IMR-90 (cell line): Measurements from ENCODE around the gene TPM3. TPM values are rescaled to one million over a fixed set of nuclear protein-coding genes. Genes with fewer than 3 reads are reported as not detected.
A peak's percentile ranks its signal among the peaks of the same experiment; 100 is the strongest.

Experiments
- ATAC-seq: fragments of 200-7000 bp; cut with Tn5 transposase; 2 replicates; pipeline ENCODE4 v1.9.1; 2020; ENCODE audit warnings: low read depth, mild to moderate bottlenecking, moderate library complexity
- BruUV-seq: library from RNA; stranded (reverse); fragments of 400-500 nt; replicated peaks from 2 replicates; lab custom pipeline; 2021; lab: Mats Ljungman, UMichigan
- CTCF ChIA-PET: fragments of 300-600 bp; formaldehyde crosslinking; extraction: SDS; loops from one replicate; lab custom pipeline; 2021; ENCODE audit warnings: antibody characterized with exemption; lab: Yijun Ruan, JAX
- POLR2A ChIA-PET: fragments of 300-600 bp; sonication (Branson Sonifier 250); formaldehyde crosslinking; loops from one replicate; lab custom pipeline; 2022; ENCODE audit warnings: antibody characterized with exemption; ENCODE audit not compliant: unreplicated experiment; lab: Charles Lee
- DNase-seq: peaks from one replicate; pipeline ENCODE4 v3.0.0; 2013
- H2AFZ ChIP-seq: replicated peaks from 2 replicates; pipeline ENCODE3; 2013; ENCODE audit warnings: low read length, mild to moderate bottlenecking; ENCODE audit not compliant: poor library complexity
- H2AK5ac ChIP-seq: 2 replicates; pipeline ENCODE4 v1.6.1; 2013; ENCODE audit warnings: low read depth, low read length, inconsistent platforms
- H2AK9ac ChIP-seq: replicated peaks from 2 replicates; pipeline ENCODE3; 2013; ENCODE audit warnings: mild to moderate bottlenecking, low read depth, low read length, moderate library complexity; ENCODE audit not compliant: poor library complexity
- H2BK120ac ChIP-seq: 2 replicates; pipeline ENCODE4 v1.6.1; 2013; ENCODE audit warnings: low read depth, low read length, inconsistent platforms
- H2BK15ac ChIP-seq: 3 replicates; pipeline ENCODE4 v1.6.1; 2013; ENCODE audit warnings: low read depth, low read length, inconsistent platforms
- H2BK20ac ChIP-seq: 2 replicates; pipeline ENCODE4 v1.6.1; 2013; ENCODE audit warnings: low read depth, mild to moderate bottlenecking, inconsistent platforms, low read length, moderate library complexity
- H2BK5ac ChIP-seq: 2 replicates; pipeline ENCODE4 v1.6.1; 2013; ENCODE audit warnings: mild to moderate bottlenecking, low read depth, low read length, inconsistent platforms; ENCODE audit not compliant: poor library complexity, severe bottlenecking
- H3K14ac ChIP-seq: replicated peaks from 2 replicates; pipeline ENCODE4 v1.6.1; 2013; ENCODE audit warnings: low read depth, low read length, inconsistent platforms
- H3K18ac ChIP-seq: 2 replicates; pipeline ENCODE4 v1.6.1; 2013; ENCODE audit warnings: low read depth, low read length, control low read depth
- H3K23ac ChIP-seq: 2 replicates; pipeline ENCODE4 v1.6.1; 2013; ENCODE audit warnings: low read depth, low read length, inconsistent platforms
- H3K27ac ChIP-seq: 2 replicates; pipeline ENCODE4 v1.5.1; 2013; ENCODE audit warnings: mild to moderate bottlenecking, control low read depth, low read length; ENCODE audit not compliant: insufficient read depth
- H3K27me3 ChIP-seq: 2 replicates; pipeline ENCODE4 v1.6.1; 2013; ENCODE audit warnings: low read length; ENCODE audit not compliant: control insufficient read depth, insufficient read depth
- H3K36me3 ChIP-seq: 2 replicates; pipeline ENCODE4 v1.6.1; 2013; ENCODE audit warnings: low read length, mixed read lengths; ENCODE audit not compliant: control insufficient read depth, insufficient read depth
- H3K4ac ChIP-seq: 2 replicates; pipeline ENCODE4 v1.6.1; 2013; ENCODE audit warnings: low read depth, low read length, inconsistent platforms
- H3K4me1 ChIP-seq: 2 replicates; pipeline ENCODE4 v1.6.1; 2013; ENCODE audit warnings: low read length, mixed read lengths; ENCODE audit not compliant: control insufficient read depth, insufficient read depth
- H3K4me2 ChIP-seq: 2 replicates; pipeline ENCODE4 v1.6.1; 2013; ENCODE audit warnings: low read depth, mild to moderate bottlenecking, control low read depth, low read length, moderate library complexity
- H3K4me3 ChIP-seq: 2 replicates; pipeline ENCODE4 v1.5.1; 2013; ENCODE audit warnings: low read depth, mild to moderate bottlenecking, control low read depth, low read length, moderate library complexity; ENCODE audit not compliant: insufficient read depth
- H3K56ac ChIP-seq: 2 replicates; pipeline ENCODE4 v1.6.1; 2013; ENCODE audit warnings: low read length, inconsistent platforms; ENCODE audit not compliant: insufficient read depth; ENCODE audit errors: extremely low read depth
- H3K79me1 ChIP-seq, 2 experiments: 2 replicates each; pipeline ENCODE4 v1.6.1; 2013; ENCODE audit warnings: low read length in 2 of 2, inconsistent platforms in 1 of 2, low read depth in 1 of 2
- H3K9ac ChIP-seq: 2 replicates; pipeline ENCODE4 v1.6.1; 2013; ENCODE audit warnings: low read depth, low read length, control low read depth
- H3K9me1 ChIP-seq: 2 replicates; pipeline ENCODE4 v1.6.1; 2013; ENCODE audit warnings: low read length, inconsistent platforms; ENCODE audit not compliant: insufficient read depth
- H3K9me3 ChIP-seq: 2 replicates; pipeline ENCODE4 v1.6.1; 2013; ENCODE audit warnings: low read length; ENCODE audit not compliant: control insufficient read depth, insufficient read depth
- H4K20me1 ChIP-seq: 2 replicates; pipeline ENCODE4 v1.6.1; 2013; ENCODE audit warnings: low read length, inconsistent platforms; ENCODE audit not compliant: insufficient read depth
- H4K5ac ChIP-seq: 2 replicates; pipeline ENCODE4 v1.6.1; 2013; ENCODE audit warnings: mild to moderate bottlenecking, low read depth, low read length, control low read depth
- H4K8ac ChIP-seq, 2 experiments: 2 replicates each; pipeline ENCODE4 v1.6.1; 2013; ENCODE audit warnings: low read depth in 2 of 2, low read length in 2 of 2, control low read depth in 1 of 2, inconsistent platforms in 1 of 2
- H4K91ac ChIP-seq: 2 replicates; pipeline ENCODE4 v1.6.1; 2013; ENCODE audit warnings: low read depth, low read length, inconsistent platforms; ENCODE audit not compliant: insufficient read depth
- BHLHE40 ChIP-seq: fragments of 150-350 bp; IDR thresholded peaks from 2 replicates; pipeline ENCODE4 v1.6.1; 2016; ENCODE audit warnings: mild to moderate bottlenecking, low read depth, low read length
- CTCF ChIP-seq: conservative IDR thresholded peaks from 2 replicates; pipeline ENCODE4 v1.5.1; 2012; ENCODE audit warnings: mild to moderate bottlenecking, low read depth, low read length, improper control_type of control experiment
- MAFK ChIP-seq: IDR thresholded peaks from 2 replicates; pipeline ENCODE4 v1.6.1; 2012; ENCODE audit warnings: low read depth, low read length, improper control_type of control experiment
- MAZ ChIP-seq: IDR thresholded peaks from 2 replicates; pipeline ENCODE4 v1.6.1; 2012; ENCODE audit warnings: low read depth, mild to moderate bottlenecking, low read length, improper control_type of control experiment, moderate library complexity, borderline replicate concordance
- POLR2A ChIP-seq: IDR thresholded peaks from 2 replicates; pipeline ENCODE4 v1.6.1; 2012; ENCODE audit warnings: mild to moderate bottlenecking, low read depth, low read length
- RAD21 ChIP-seq: IDR thresholded peaks from 2 replicates; pipeline ENCODE4 v1.6.1; 2012; ENCODE audit warnings: low read length, improper control_type of control experiment
- SMC3 ChIP-seq: fragments of 150-350 bp; IDR thresholded peaks from 2 replicates; pipeline ENCODE4 v1.6.1; 2016; ENCODE audit warnings: low read depth, mild to moderate bottlenecking, antibody characterized with exemption, low read length, moderate library complexity
- WGBS, 2 experiments: methylation state at CpG; one replicate each; pipeline versions ENCODE4 v1.1.5 to v1.1.7; 2013; ENCODE audit warnings: missing lambda C conversion rate in 2 of 2; ENCODE audit not compliant: insufficient read length in 1 of 2; ENCODE audit errors: extremely low coverage in 2 of 2; 5-methylcytosine and 5-hydroxymethylcytosine counted together
- dilution Hi-C: fragments of 300-500 bp; cut with HindIII; formaldehyde crosslinking; loops from one replicate; pipeline ENCODE4 v1.14.3; 2018; ENCODE audit warnings: low sequenced_read_pairs; ENCODE audit not compliant: unreplicated experiment
- in situ Hi-C: fragments of 300-500 bp; cut with MboI; formaldehyde crosslinking; loops from 3 replicates; pipeline ENCODE4 v1.14.3; 2019; ENCODE audit warnings: low sequenced_read_pairs, inconsistent platforms, mixed read lengths
- intact Hi-C: fragments of 100-400 bp; cut with micrococcal nuclease; formaldehyde crosslinking; loops from 2 replicates; pipeline ENCODE4 v1.10.0; 2022
- polyA plus RNA-seq, 3 experiments: library from polyadenylated mRNA; depleted of rRNA; stranded (reverse); fragments of >200 nt; gene quantifications; 2 replicates each; pipeline ENCODE4 v1.2.3, GENCODE V29; 2012; ENCODE audit warnings: low replicate concordance in 1 of 3
- total RNA-seq: library from RNA; depleted of rRNA; stranded (reverse); fragments of >200 nt; gene quantifications from 2 replicates; pipeline ENCODE4 v1.2.3, GENCODE V29; 2012

TPM3 gene
- total and polyA plus RNA-seq, 2 of the 4 experiments (the other 2 are of a cell fraction): 438 to 530 TPM

DNA sequence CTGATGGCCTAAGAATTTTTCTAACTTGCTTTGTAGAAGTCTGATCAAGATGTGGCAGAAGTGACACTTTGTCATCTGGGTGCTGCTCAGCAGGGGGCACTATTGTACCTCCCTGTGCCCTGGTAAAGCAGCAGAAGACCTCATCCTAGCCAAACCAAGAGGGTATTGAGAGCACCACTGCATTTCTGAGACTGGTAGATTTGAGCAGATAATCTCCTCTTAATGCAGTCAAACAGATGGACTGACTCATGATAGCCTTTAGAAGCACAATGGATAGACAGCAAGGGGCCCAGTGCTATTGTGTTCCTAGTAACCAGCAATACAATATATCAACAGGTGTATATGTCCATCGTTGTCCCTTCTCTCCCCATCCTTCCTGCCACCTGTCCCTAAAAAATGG is 5.7 kb downstream of the TPM3 start:
- no peak for TF ChIP-seq BHLHE40
- peak; percentile 52 for TF ChIP-seq CTCF
- TF ChIP-seq MAZ: no peak
- TF ChIP-seq MAFK: no peak
- TF ChIP-seq RAD21: peak; percentile 62
- peak; percentile 36 for TF ChIP-seq SMC3
- TF ChIP-seq POLR2A: no peak
- H4K91ac ChIP-seq: no peak overlapping the region
- H3K9ac ChIP-seq: no peak overlapping the region
- in situ Hi-C loops: no loop called here
- H3K4me1 ChIP-seq: peaks cover 2% of the 10 kb centered on the region
- peaks cover 17% of the 10 kb centered on the region for H4K20me1 ChIP-seq
- no peak overlapping the region for H3K18ac ChIP-seq
- peak; percentile 49 for DNase-seq
- intact Hi-C loops: no loop called here
- H2AK5ac ChIP-seq: no peak overlapping the region
- H3K9me3 ChIP-seq: no peaks in the 10 kb centered on the region
- H4K8ac ChIP-seq: no peak overlapping the region
- CTCF ChIA-PET: no interaction called here
- ATAC-seq: no peak
- H2AK9ac ChIP-seq: no peak overlapping the region
- H3K36me3 ChIP-seq: no peaks in the 10 kb centered on the region
- H2BK5ac ChIP-seq: no peak overlapping the region
- no peak overlapping the region for H3K23ac ChIP-seq
- POLR2A ChIA-PET: no interaction called here
- no TSS peak for BruUV-seq
- no peak overlapping the region for H3K4me2 ChIP-seq
- no peak overlapping the region for H2BK20ac ChIP-seq
- dilution Hi-C loops: no loop called here
- H3K27ac ChIP-seq: no peak overlapping the region
- no peak overlapping the region for H3K56ac ChIP-seq
- H2AFZ ChIP-seq: no peak overlapping the region
- peaks cover 6% of the 10 kb centered on the region; the same call in 1 of the 2 replicates for H3K9me1 ChIP-seq
- no CpG with 5 or more reads among the region's 1 CpG for WGBS, 2 experiments
- no peaks in the 10 kb centered on the region for H3K27me3 ChIP-seq
- H2BK15ac ChIP-seq: no peak overlapping the region
- no peak overlapping the region for H2BK120ac ChIP-seq
- no peak overlapping the region for H3K4me3 ChIP-seq
- H3K4ac ChIP-seq: no peak overlapping the region
- H4K5ac ChIP-seq: no peak overlapping the region
- H3K14ac ChIP-seq: no peak overlapping the region
- H3K79me1 ChIP-seq: peaks cover 0 to 8% of the 10 kb centered on the region in 2 experiments; a peak in 1 of 4 replicates
